ENCODE measurements around the gene PLPP2.

- TF ChIP-seq EZH2phosphoT487 (IDR thresholded peaks at IDR 0.05; ENCODE audit: low read depth, severe bottlenecking, unreplicated experiment) (no peak), EZH2 (IDR thresholded peaks at IDR 0.05; ENCODE audit: borderline replicate concordance) (no peak)
- TF ChIP-seq, protein P1, sequence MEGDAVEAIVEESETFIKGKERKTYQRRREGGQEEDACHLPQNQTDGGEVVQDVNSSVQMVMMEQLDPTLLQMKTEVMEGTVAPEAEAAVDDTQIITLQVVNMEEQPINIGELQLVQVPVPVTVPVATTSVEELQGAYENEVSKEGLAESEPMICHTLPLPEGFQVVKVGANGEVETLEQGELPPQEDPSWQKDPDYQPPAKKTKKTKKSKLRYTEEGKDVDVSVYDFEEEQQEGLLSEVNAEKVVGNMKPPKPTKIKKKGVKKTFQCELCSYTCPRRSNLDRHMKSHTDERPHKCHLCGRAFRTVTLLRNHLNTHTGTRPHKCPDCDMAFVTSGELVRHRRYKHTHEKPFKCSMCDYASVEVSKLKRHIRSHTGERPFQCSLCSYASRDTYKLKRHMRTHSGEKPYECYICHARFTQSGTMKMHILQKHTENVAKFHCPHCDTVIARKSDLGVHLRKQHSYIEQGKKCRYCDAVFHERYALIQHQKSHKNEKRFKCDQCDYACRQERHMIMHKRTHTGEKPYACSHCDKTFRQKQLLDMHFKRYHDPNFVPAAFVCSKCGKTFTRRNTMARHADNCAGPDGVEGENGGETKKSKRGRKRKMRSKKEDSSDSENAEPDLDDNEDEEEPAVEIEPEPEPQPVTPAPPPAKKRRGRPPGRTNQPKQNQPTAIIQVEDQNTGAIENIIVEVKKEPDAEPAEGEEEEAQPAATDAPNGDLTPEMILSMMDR (IDR thresholded peaks at IDR 0.05; ENCODE audit: poor library complexity), result no peak
Observed at GRCh38 chr19:279656-280055, 11.5 kb downstream of the PLPP2 start.

Measured in hepatocyte (in vitro differentiated cells).